HepG2 (cell line): ENCODE measurements around the gene GFAP. TPM values are rescaled to one million over a fixed set of nuclear protein-coding genes. Genes with fewer than 3 reads are reported as not detected.

Experiments used
- ATAC-seq: fragments of 200-7000 bp; cut with Tn5 transposase; 3 replicates; pipeline ENCODE4 v1.9.1; 2020; ENCODE audit warnings: mild to moderate bottlenecking, moderate library complexity
- BruUV-seq: library from RNA; stranded (reverse); fragments of 400-500 nt; replicated peaks from 2 replicates; lab custom pipeline; 2021; lab: Mats Ljungman, UMichigan
- CTCF ChIA-PET: fragments of 300-600 bp; formaldehyde crosslinking; extraction: SDS; loops from one replicate; lab custom pipeline; 2021; ENCODE audit warnings: low total read pairs, inconsistent platforms, low intra/inter-chr PET ratio; lab: Yijun Ruan, JAX
- POLR2A ChIA-PET: fragments of 350-600 bp; sonication (Branson Sonifier 250); formaldehyde crosslinking; loops from one replicate; lab custom pipeline; 2020; ENCODE audit warnings: antibody characterized with exemption, inconsistent platforms; lab: Yijun Ruan, JAX
- DNase-seq: peaks from one replicate; pipeline ENCODE4 v3.0.0-alpha.2; 2015; ENCODE audit warnings: low spot score
- FAIRE-seq: peaks from 3 replicates; lab custom pipeline; 2011; peaks lifted over from hg19 to GRCh38; lab: Jason Lieb, UNC
- H2AFZ ChIP-seq: one replicate; pipeline ENCODE4 v1.6.1; 2011; ENCODE audit warnings: low read length, inconsistent platforms
- H3K27ac ChIP-seq: fragments of 300-600 bp; 3 replicates; pipeline ENCODE4 v1.8.0; 2011; ENCODE audit warnings: mixed run types, mild to moderate bottlenecking, mixed read lengths, low read length, inconsistent platforms; ENCODE audit not compliant: insufficient read depth; ENCODE audit errors: extremely low read length
- H3K27me3 ChIP-seq, 2 experiments: fragments of 200-600 bp in 1 of 2; 2 replicates in 1 of 2; 3 replicates in 1 of 2; pipeline versions ENCODE4 v1.6.0 to v1.8.0; 2011; ENCODE audit warnings: low read length in 2 of 2, mild to moderate bottlenecking in 2 of 2, moderate library complexity in 2 of 2, inconsistent platforms in 1 of 2; ENCODE audit not compliant: insufficient read depth in 2 of 2, control insufficient read depth in 1 of 2
- H3K36me3 ChIP-seq, 2 experiments: fragments of 200-600 bp in 1 of 2; replicated peaks in 1 of 2; 2 replicates in 1 of 2; 3 replicates in 1 of 2; pipeline versions ENCODE4 v1.5.1 to v1.8.0; 2011; ENCODE audit warnings: low read length in 2 of 2, inconsistent platforms in 1 of 2; ENCODE audit not compliant: insufficient read depth in 2 of 2, control insufficient read depth in 1 of 2
- H3K4me1 ChIP-seq: 2 replicates; pipeline ENCODE4 v1.5.1; 2012; ENCODE audit warnings: low read length, inconsistent platforms; ENCODE audit not compliant: insufficient read depth
- H3K4me2 ChIP-seq: 2 replicates; pipeline ENCODE4 v1.6.0; 2011; ENCODE audit warnings: low read depth, low read length, inconsistent platforms
- H3K4me3 ChIP-seq, 3 experiments: fragments of 200-600 bp in 1 of 3; sonication (generic), shearing (Covaris generic) in 1 of 3; replicated peaks in 1 of 3; 2 replicates each; pipeline ENCODE4 v1.5.1; 2011 to 2016; ENCODE audit warnings: low read length in 3 of 3, inconsistent platforms in 2 of 3, low read depth in 2 of 3, mild to moderate bottlenecking in 2 of 3, control low read depth in 1 of 3, mixed read lengths in 1 of 3; ENCODE audit not compliant: insufficient read depth in 1 of 3
- H3K79me2 ChIP-seq: one replicate; pipeline ENCODE4 v1.6.1; 2011; ENCODE audit warnings: low read length, inconsistent platforms; ENCODE audit not compliant: insufficient read depth
- H3K9ac ChIP-seq: 2 replicates; pipeline ENCODE4 v1.6.0; 2011; ENCODE audit warnings: mild to moderate bottlenecking, low read depth, low read length, inconsistent platforms; ENCODE audit not compliant: insufficient read depth
- H3K9me3 ChIP-seq: 2 replicates; pipeline ENCODE4 v1.5.1; 2012; ENCODE audit warnings: mild to moderate bottlenecking, low read length
- H4K20me1 ChIP-seq: 2 replicates; pipeline ENCODE4 v1.6.0; 2011; ENCODE audit warnings: inconsistent platforms, mild to moderate bottlenecking, low read length, moderate library complexity; ENCODE audit not compliant: insufficient read depth
- CCDC6 ChIP-seq: sonication (generic); formaldehyde crosslinking; IDR thresholded peaks from 2 replicates; pipeline ENCODE4 v1.8.1; 2022; ENCODE audit warnings: mild to moderate bottlenecking, missing genetic modification reagents, moderate library complexity
- FOXA3 ChIP-seq: IDR thresholded peaks from 2 replicates; pipeline ENCODE4 v1.6.1; 2016; ENCODE audit warnings: missing genetic modification reagents, missing compliant biosample characterization
- KLF6 ChIP-seq: IDR thresholded peaks from 2 replicates; pipeline ENCODE4 v1.8.0; 2016; ENCODE audit warnings: missing biosample characterization, missing genetic modification reagents
- NFKB2 ChIP-seq: sonication (generic); formaldehyde crosslinking; IDR thresholded peaks from 2 replicates; pipeline ENCODE4 v1.4.0; 2020; ENCODE audit warnings: missing genetic modification reagents, borderline replicate concordance
- TEAD3 ChIP-seq: optimal IDR thresholded peaks from 2 replicates; pipeline ENCODE3; 2016; ENCODE audit warnings: borderline replicate concordance
- ZMYM3 ChIP-seq: sonication (generic); formaldehyde crosslinking; IDR thresholded peaks from 2 replicates; pipeline ENCODE4 v1.5.1; 2020; ENCODE audit warnings: mild to moderate bottlenecking, missing genetic modification reagents
- WGBS: methylation state at CpG from one replicate; pipeline ENCODE4 v1.1.6; 2017; ENCODE audit warnings: low lambda C conversion rate; 5-methylcytosine and 5-hydroxymethylcytosine counted together
- in situ Hi-C: cut with HindIII; loops from 2 replicates; pipeline ENCODE4 v1.10.0; 2017; ENCODE audit warnings: low pct_unique_long_range_greater_than_20kb; ENCODE audit not compliant: extremely low pct_ligation_motif_present
- intact Hi-C: fragments of 100-400 bp; cut with micrococcal nuclease; formaldehyde crosslinking; loops from one replicate; pipeline ENCODE4 v1.10.0; 2022; ENCODE audit not compliant: unreplicated experiment
- polyA plus RNA-seq, 8 experiments: library from polyadenylated mRNA; depleted of rRNA in 3 of 8; stranded (reverse) in 7 of 8; unstranded in 1 of 8; fragments of >200 nt; fragmentation: Illumina TruSeq in 4 of 8; extraction: Trizol in 4 of 8; gene quantifications; 2 replicates each; pipeline versions ENCODE4 v1.2.1 to v1.2.3, GENCODE V29; 2011 to 2016; ENCODE audit warnings: low read depth in 4 of 8, missing spikeins in 1 of 8, mixed read lengths in 1 of 8; ENCODE audit not compliant: insufficient read depth in 1 of 8
- total RNA-seq, 5 experiments: library from RNA; depleted of rRNA; stranded (reverse); fragments of >200 nt; fragmentation: Illumina TruSeq; extraction: Trizol; gene quantifications; 2 replicates each; pipeline ENCODE4 v1.2.3, GENCODE V29; 2016; ENCODE audit warnings: low read depth in 1 of 5
- TF ChIP-seq, protein P1 (sequence below): sonication (generic); formaldehyde crosslinking; IDR thresholded peaks from 2 replicates; pipeline ENCODE4 v1.8.0; 2022; ENCODE audit warnings: mild to moderate bottlenecking, missing genetic modification reagents; ENCODE audit not compliant: insufficient replicate concordance
- TF ChIP-seq, protein P2 (sequence below): sonication (generic); formaldehyde crosslinking; IDR thresholded peaks from 2 replicates; pipeline ENCODE4 v1.8.1; 2023; ENCODE audit warnings: missing genetic modification reagents, inconsistent platforms, borderline replicate concordance

GFAP gene
- total and polyA plus RNA-seq, 2 of the 13 experiments (the other 11 are each of a cell fraction or from before 2014, with no cell fraction given) = 0.11 to 0.29 TPM

DNA sequence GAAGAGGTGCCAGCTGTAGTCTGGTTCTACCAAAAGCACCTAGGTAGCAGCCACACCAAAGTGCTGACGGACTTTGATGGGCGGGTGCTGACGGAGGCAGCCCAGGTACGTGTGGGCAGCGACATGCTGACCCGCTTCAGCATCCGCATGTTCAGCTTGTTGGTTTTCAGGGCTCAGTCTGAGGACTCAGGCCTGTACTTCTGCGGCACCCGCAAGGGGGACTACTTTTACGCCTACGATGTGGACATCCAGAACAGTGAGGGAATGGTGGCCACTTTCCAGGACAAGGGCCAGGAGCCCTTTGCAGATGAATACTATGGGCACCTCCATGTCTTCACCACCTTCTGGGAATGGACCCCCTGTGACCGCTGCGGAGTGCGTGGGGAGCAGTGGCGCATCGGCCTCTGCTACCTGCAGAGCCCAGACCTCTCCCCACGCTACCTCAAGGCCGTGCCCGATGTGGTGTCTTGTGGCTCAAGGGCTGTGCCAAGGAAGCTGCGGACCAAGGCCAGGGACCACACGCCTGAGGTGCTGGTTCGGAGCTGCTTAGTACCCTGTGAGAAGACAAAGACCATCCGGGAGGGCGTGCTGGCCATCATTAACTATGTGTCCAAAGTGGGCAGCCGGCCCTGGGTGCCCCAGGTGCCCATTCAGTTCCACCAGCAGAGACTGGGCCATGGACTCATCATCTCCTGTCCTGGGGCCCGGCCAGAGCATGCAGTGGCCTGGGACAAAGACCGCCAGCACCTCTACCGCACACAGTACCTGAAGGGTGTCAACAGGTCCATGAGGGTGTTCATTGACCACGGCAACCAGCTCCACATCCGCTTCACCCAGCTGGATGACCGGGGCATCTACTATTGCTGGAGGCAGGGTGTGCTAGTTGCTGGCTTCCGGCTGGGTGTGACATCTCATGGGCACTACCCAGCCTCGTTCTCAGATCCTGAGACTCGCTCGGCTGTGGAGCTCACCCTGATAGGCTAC is 11.0 kb downstream of the GFAP start:
- ChIA-PET POLR2A (interaction anchor here (0.7 to 1.2 kb wide), 2 partner anchors 117 to 426 kb away, joined by 3 read pairs; no protein-coding TSS in a partner anchor), CTCF (no interaction called here)
- H3K27ac ChIP-seq = no peak overlapping the region
- no peaks in the 10 kb centered on the region for H3K36me3 ChIP-seq
- H2AFZ ChIP-seq = no peak overlapping the region
- H3K4me3 ChIP-seq = no peak overlapping the region
- H3K9ac ChIP-seq = no peak overlapping the region
- in situ Hi-C loops (no loop called here), intact Hi-C loops (loop anchor here (10.0 kb wide), 1 partner anchor 191 kb away; no protein-coding TSS in a partner anchor)
- no peaks in the 10 kb centered on the region; the same call in 1 of the 2 replicates for H4K20me1 ChIP-seq
- no peaks in the 10 kb centered on the region for H3K9me3 ChIP-seq
- H3K27me3 ChIP-seq = peaks cover 5 to 17% of the 10 kb centered on the region in 2 experiments; a peak in 2 of 5 replicates
- WGBS = 73% methylated on average over 22 of the region's 35 CpGs
- H3K4me1 ChIP-seq = peaks cover 51% of the 10 kb centered on the region
- DNase-seq (no peak), FAIRE-seq (no peak), ATAC-seq (no peak)
- BruUV-seq = no TSS peak
- H3K79me2 ChIP-seq = no peaks in the 10 kb centered on the region
- TF ChIP-seq FOXA3 (CRISPR knock-in tag) = no peak
- TF ChIP-seq ZMYM3 = no peak
- no peak for TF ChIP-seq NFKB2 (CRISPR knock-in tag)
- no peak for TF ChIP-seq TEAD3 (CRISPR knock-in tag)
- TF ChIP-seq, protein P1, sequence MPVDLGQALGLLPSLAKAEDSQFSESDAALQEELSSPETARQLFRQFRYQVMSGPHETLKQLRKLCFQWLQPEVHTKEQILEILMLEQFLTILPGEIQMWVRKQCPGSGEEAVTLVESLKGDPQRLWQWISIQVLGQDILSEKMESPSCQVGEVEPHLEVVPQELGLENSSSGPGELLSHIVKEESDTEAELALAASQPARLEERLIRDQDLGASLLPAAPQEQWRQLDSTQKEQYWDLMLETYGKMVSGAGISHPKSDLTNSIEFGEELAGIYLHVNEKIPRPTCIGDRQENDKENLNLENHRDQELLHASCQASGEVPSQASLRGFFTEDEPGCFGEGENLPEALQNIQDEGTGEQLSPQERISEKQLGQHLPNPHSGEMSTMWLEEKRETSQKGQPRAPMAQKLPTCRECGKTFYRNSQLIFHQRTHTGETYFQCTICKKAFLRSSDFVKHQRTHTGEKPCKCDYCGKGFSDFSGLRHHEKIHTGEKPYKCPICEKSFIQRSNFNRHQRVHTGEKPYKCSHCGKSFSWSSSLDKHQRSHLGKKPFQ (CRISPR knock-in tag) = no peak
- no peak for TF ChIP-seq KLF6 (CRISPR knock-in tag)
- TF ChIP-seq, protein P2, sequence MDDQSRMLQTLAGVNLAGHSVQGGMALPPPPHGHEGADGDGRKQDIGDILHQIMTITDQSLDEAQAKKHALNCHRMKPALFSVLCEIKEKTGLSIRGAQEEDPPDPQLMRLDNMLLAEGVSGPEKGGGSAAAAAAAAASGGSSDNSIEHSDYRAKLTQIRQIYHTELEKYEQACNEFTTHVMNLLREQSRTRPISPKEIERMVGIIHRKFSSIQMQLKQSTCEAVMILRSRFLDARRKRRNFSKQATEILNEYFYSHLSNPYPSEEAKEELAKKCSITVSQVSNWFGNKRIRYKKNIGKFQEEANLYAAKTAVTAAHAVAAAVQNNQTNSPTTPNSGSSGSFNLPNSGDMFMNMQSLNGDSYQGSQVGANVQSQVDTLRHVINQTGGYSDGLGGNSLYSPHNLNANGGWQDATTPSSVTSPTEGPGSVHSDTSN (CRISPR knock-in tag) = no peak
- TF ChIP-seq CCDC6 (CRISPR knock-in tag) = no peak
- H3K4me2 ChIP-seq = no peak overlapping the region
